HEK293 (cell line): ENCODE measurements around the gene OXCT2.

Experiments
- CTCF ChIA-PET: fragments of 350-600 bp; formaldehyde crosslinking; extraction: SDS; loops from one replicate; lab custom pipeline; 2021; ENCODE audit warnings: antibody characterized with exemption; lab: Yijun Ruan, JAX
- POLR2A ChIA-PET: fragments of 300-600 bp; formaldehyde crosslinking; extraction: SDS; loops from one replicate; lab custom pipeline; 2020; ENCODE audit warnings: antibody characterized with exemption, inconsistent platforms; lab: Yijun Ruan, JAX
- H3K27ac ChIP-seq: fragments of 200-500 bp; sonication (Bioruptor generic); 2 replicates; pipeline ENCODE4 v1.5.1; 2014; ENCODE audit warnings: low read depth, low read length, control low read depth, inconsistent platforms; ENCODE audit errors: extremely low read depth
- H3K36me3 ChIP-seq, 2 experiments: fragments of 200-500 bp in 1 of 2; sonication (Bioruptor generic) in 1 of 2; 1 replicate in 1 of 2; 2 replicates in 1 of 2; pipeline ENCODE4 v1.5.1; 2014 to 2017; ENCODE audit warnings: inconsistent platforms in 2 of 2, low read length in 2 of 2; ENCODE audit not compliant: control insufficient read depth in 2 of 2, insufficient read depth in 1 of 2
- H3K4me1 ChIP-seq: fragments of 200-500 bp; sonication (Bioruptor generic); 2 replicates; pipeline ENCODE4 v1.5.1; 2014; ENCODE audit warnings: mild to moderate bottlenecking, low read length, inconsistent platforms; ENCODE audit not compliant: control insufficient read depth, insufficient read depth
- H3K4me3 ChIP-seq: 2 replicates; pipeline ENCODE4 v1.5.1; 2011; ENCODE audit warnings: low read depth, mild to moderate bottlenecking, control low read depth, low read length, moderate library complexity
- H3K9me3 ChIP-seq: fragments of 200-500 bp; sonication (Bioruptor generic); 2 replicates; pipeline ENCODE4 v1.5.1; 2014; ENCODE audit warnings: low read depth, low read length, inconsistent platforms; ENCODE audit not compliant: control insufficient read depth, insufficient read depth
- MEIS1 ChIP-seq: sonication (generic); formaldehyde crosslinking; IDR thresholded peaks from 2 replicates; pipeline ENCODE4 v1.8.1; 2022; ENCODE audit warnings: missing genetic modification reagents, mild to moderate bottlenecking, borderline replicate concordance
- PRDM1 ChIP-seq: fragments of 450-650 bp; formaldehyde crosslinking; IDR thresholded peaks from 2 replicates; pipeline ENCODE4; 2016; ENCODE audit warnings: missing biosample characterization, missing genetic modification characterization
- TRIM28 ChIP-seq: IDR thresholded peaks from 2 replicates; pipeline ENCODE4 v1.6.1; 2011; ENCODE audit warnings: low read length, control low read depth, borderline replicate concordance
- WT1 ChIP-seq: fragments of 450-650 bp; formaldehyde crosslinking; IDR thresholded peaks from 2 replicates; pipeline ENCODE4 v1.5.1; 2016; ENCODE audit warnings: missing biosample characterization, missing genetic modification characterization
- ZBTB44 ChIP-seq: fragments of 450-650 bp; IDR thresholded peaks from 2 replicates; pipeline ENCODE4 v1.5.1; 2018; ENCODE audit warnings: missing biosample characterization, mild to moderate bottlenecking, missing genetic modification characterization
- ZBTB48 ChIP-seq: fragments of 450-650 bp; formaldehyde crosslinking; IDR thresholded peaks from 2 replicates; pipeline ENCODE4 v1.5.1; 2016; ENCODE audit warnings: missing biosample characterization, missing genetic modification characterization
- ZNF121 ChIP-seq: fragments of 450-650 bp; formaldehyde crosslinking; IDR thresholded peaks from 2 replicates; pipeline ENCODE4 v1.5.1; 2016; ENCODE audit warnings: missing biosample characterization, missing genetic modification characterization
- ZNF133 ChIP-seq: fragments of 450-650 bp; formaldehyde crosslinking; IDR thresholded peaks from 2 replicates; pipeline ENCODE4 v1.5.1; 2016; ENCODE audit warnings: missing biosample characterization, missing genetic modification characterization
- ZNF155 ChIP-seq: fragments of 450-650 bp; formaldehyde crosslinking; IDR thresholded peaks from 2 replicates; pipeline ENCODE4 v1.5.1; 2016; ENCODE audit warnings: missing biosample characterization, missing genetic modification characterization
- ZNF184 ChIP-seq: fragments of 450-650 bp; IDR thresholded peaks from 2 replicates; pipeline ENCODE4 v1.5.1; 2018; ENCODE audit warnings: missing biosample characterization, mild to moderate bottlenecking, missing genetic modification characterization
- ZNF248 ChIP-seq: fragments of 450-650 bp; formaldehyde crosslinking; IDR thresholded peaks from 2 replicates; pipeline ENCODE4 v1.5.1; 2017; ENCODE audit warnings: missing biosample characterization, missing genetic modification characterization
- ZNF266 ChIP-seq: fragments of 450-650 bp; formaldehyde crosslinking; IDR thresholded peaks from 2 replicates; pipeline ENCODE4 v1.5.1; 2016; ENCODE audit warnings: missing biosample characterization, missing genetic modification characterization, low read depth
- ZNF335 ChIP-seq: fragments of 450-650 bp; formaldehyde crosslinking; conservative IDR thresholded peaks from 2 replicates; pipeline ENCODE4 v1.5.1; 2016; ENCODE audit warnings: missing biosample characterization, missing genetic modification characterization
- ZNF426 ChIP-seq: fragments of 450-650 bp; formaldehyde crosslinking; IDR thresholded peaks from 2 replicates; pipeline ENCODE4 v1.5.1; 2017; ENCODE audit warnings: missing biosample characterization, missing genetic modification characterization, mild to moderate bottlenecking, inconsistent platforms, moderate library complexity
- ZNF449 ChIP-seq: fragments of 450-650 bp; formaldehyde crosslinking; IDR thresholded peaks from 2 replicates; pipeline ENCODE4 v1.5.1; 2017; ENCODE audit warnings: missing biosample characterization, mild to moderate bottlenecking, missing genetic modification characterization, moderate library complexity
- ZNF48 ChIP-seq: fragments of 450-650 bp; formaldehyde crosslinking; IDR thresholded peaks from 2 replicates; pipeline ENCODE4 v1.5.1; 2016; ENCODE audit warnings: missing biosample characterization, missing genetic modification characterization
- ZNF510 ChIP-seq: fragments of 450-650 bp; formaldehyde crosslinking; IDR thresholded peaks from 2 replicates; pipeline ENCODE4 v1.5.1; 2018; ENCODE audit warnings: mild to moderate bottlenecking, missing genetic modification characterization, missing biosample characterization; ENCODE audit not compliant: insufficient replicate concordance
- ZNF514 ChIP-seq: fragments of 450-650 bp; formaldehyde crosslinking; IDR thresholded peaks from 2 replicates; pipeline ENCODE4 v1.5.1; 2016; ENCODE audit warnings: missing biosample characterization, missing genetic modification characterization
- ZNF600 ChIP-seq: fragments of 450-650 bp; formaldehyde crosslinking; IDR thresholded peaks from 2 replicates; pipeline ENCODE4 v1.5.1; 2016; ENCODE audit warnings: missing biosample characterization, missing genetic modification characterization
- ZNF623 ChIP-seq: fragments of 450-650 bp; formaldehyde crosslinking; IDR thresholded peaks from 2 replicates; pipeline ENCODE4 v1.5.1; 2016; ENCODE audit warnings: missing biosample characterization, missing genetic modification characterization
- ZNF624 ChIP-seq: fragments of 450-650 bp; formaldehyde crosslinking; IDR thresholded peaks from 2 replicates; pipeline ENCODE4 v1.5.1; 2017; ENCODE audit warnings: missing biosample characterization, missing genetic modification characterization
- ZNF692 ChIP-seq: fragments of 450-650 bp; formaldehyde crosslinking; IDR thresholded peaks from 2 replicates; pipeline ENCODE4 v1.5.1; 2016; ENCODE audit warnings: missing biosample characterization, missing genetic modification characterization
- ZNF701 ChIP-seq: fragments of 450-650 bp; formaldehyde crosslinking; IDR thresholded peaks from 2 replicates; pipeline ENCODE4 v1.5.1; 2016; ENCODE audit warnings: missing biosample characterization, missing genetic modification characterization
- ZNF704 ChIP-seq: fragments of 450-650 bp; formaldehyde crosslinking; IDR thresholded peaks from 2 replicates; pipeline ENCODE4 v1.5.1; 2016; ENCODE audit warnings: missing biosample characterization, missing genetic modification characterization
- ZNF76 ChIP-seq: fragments of 450-650 bp; formaldehyde crosslinking; IDR thresholded peaks from 2 replicates; pipeline ENCODE4; 2016; ENCODE audit warnings: low read depth, missing biosample characterization, missing genetic modification characterization, borderline replicate concordance

The OXCT2 gene

GRCh38 chr1:39751595-39751994, 19.6 kb downstream of the OXCT2 start:
- no peak overlapping the region for H3K27ac ChIP-seq
- no peak overlapping the region for H3K4me3 ChIP-seq
- no peaks in the 10 kb centered on the region for H3K4me1 ChIP-seq
- H3K9me3 ChIP-seq = no peaks in the 10 kb centered on the region
- ChIA-PET CTCF (no interaction called here), POLR2A (interaction anchor here (0.6 kb wide), 1 partner anchor 1650 kb away, joined by 3 read pairs; no protein-coding TSS in a partner anchor)
- H3K36me3 ChIP-seq = peaks cover 55 to 100% of the 10 kb centered on the region in 2 experiments
- TF ChIP-seq ZNF266 (no peak), ZNF184 (tag by site-specific recombination) (no peak)

DNA sequence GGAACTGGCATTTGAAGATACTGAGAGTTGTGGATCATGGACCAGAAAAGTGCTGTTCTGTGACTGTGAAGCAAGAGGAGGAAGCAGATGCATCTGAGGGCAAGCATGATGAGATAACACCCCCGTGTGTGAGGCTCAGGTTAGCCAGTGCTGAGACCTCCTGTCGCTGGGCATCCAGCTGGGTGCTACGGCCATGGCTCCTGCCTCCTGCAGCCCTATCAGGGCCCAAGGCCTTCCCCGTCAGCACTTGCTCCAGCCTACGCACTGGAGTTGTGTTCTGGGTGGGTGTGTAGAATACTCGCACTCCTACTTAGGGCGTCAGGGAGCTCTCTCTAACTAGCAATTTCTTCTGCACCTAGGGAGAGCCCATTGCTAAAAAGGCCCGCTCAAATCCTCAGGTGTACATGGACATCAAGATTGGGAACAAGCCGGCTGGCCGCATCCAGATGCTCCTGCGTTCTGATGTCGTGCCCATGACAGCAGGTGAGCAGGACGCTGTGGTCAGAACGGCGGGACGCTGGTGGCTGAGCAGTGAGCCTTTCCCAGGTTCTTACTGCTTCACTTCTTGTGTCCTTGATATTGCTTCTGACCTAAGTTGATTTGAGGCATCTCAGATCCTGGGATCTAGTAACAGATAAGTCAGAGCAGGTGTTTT, 26.0 kb downstream of the OXCT2 start:
- no peak overlapping the region for H3K27ac ChIP-seq
- H3K4me3 ChIP-seq = no peak overlapping the region
- H3K9me3 ChIP-seq = no peaks in the 10 kb centered on the region
- ChIA-PET CTCF (no interaction called here), POLR2A (no interaction called here)
- TF ChIP-seq ZNF155 (tag by site-specific recombination) (no peak), ZNF48 (no peak), ZNF600 (tag by site-specific recombination) (0 out of 2 replicates have a peak, but pooled peaks have one; percentile 17), ZNF692 (tag by site-specific recombination) (no peak)
- peaks cover 58 to 99% of the 10 kb centered on the region in 2 experiments for H3K36me3 ChIP-seq
- no peaks in the 10 kb centered on the region for H3K4me1 ChIP-seq

- Histone ChIP-seq H3K9me3 (no peaks in the 10 kb centered on the region), H3K4me3 (peak within 1 kb of the TSS; percentile 93), H3K4me1 (peaks cover 2% of the 10 kb centered on the region; the same call in 1 of the 2 replicates), H3K36me3 (peaks cover 22 to 40% of the 10 kb centered on the region in 2 experiments; a peak in 2 of 3 replicates), H3K27ac (peak within 1 kb of the TSS; percentile 56; the same call in 1 of the 2 replicates)
- POLR2A ChIA-PET = interaction anchor here (0.6 to 1.9 kb wide), 22 partner anchors 10 to 790 kb away, joined by 3 to 12 read pairs (median 4); partner anchors contain the start of genes BMP8B, HPCAL4, MYCL and NDUFS5
- CTCF ChIA-PET = interaction anchor here (0.6 to 2.4 kb wide), 6 partner anchors 14 to 135 kb away, joined by 3 to 6 read pairs (median 4); no protein-coding TSS in a partner anchor
- TF ChIP-seq ZNF133 (tag by site-specific recombination) (no peak), ZBTB48 (tag by site-specific recombination) (no peak), ZNF449 (no peak), ZNF704 (tag by site-specific recombination) (no peak), ZNF76 (tag by site-specific recombination) (peak; percentile 62; the same call in 1 of the 2 replicates), ZNF701 (tag by site-specific recombination) (no peak), ZBTB44 (tag by site-specific recombination) (no peak; the same call in 1 of the 2 replicates), TRIM28 (no peak), ZNF514 (no peak), ZNF335 (tag by site-specific recombination) (peak; percentile 55), PRDM1 (tag by site-specific recombination) (no peak), ZNF121 (tag by site-specific recombination) (no peak), ZNF248 (no peak), ZNF510 (tag by site-specific recombination) (no peak), WT1 (tag by site-specific recombination) (no peak), ZNF426 (no peak), MEIS1 (CRISPR knock-in tag) (no peak), ZNF623 (tag by site-specific recombination) (no peak), ZNF624 (tag by site-specific recombination) (no peak)
Observed at GRCh38 chr1:39738622-39739366, 32.4 kb downstream of the OXCT2 start, which contains the start of gene PPIE. Gene PPIE, plus strand, starts transcription at chr1:39738882. Its CDS starts 19 bp downstream, at chr1:39738901.
